Fibroblast of villous mesenchyme (primary cell): ENCODE results near the gene SAFB. TPM values are rescaled to one million over a fixed set of nuclear protein-coding genes. Genes with fewer than 3 reads are reported as not detected.

Experiments used
- DNase-seq: peaks from one replicate; pipeline ENCODE4 v3.0.0-alpha.2; 2010; ENCODE audit warnings: low read depth
- H3K4me3 ChIP-seq: 2 replicates; pipeline ENCODE4 v1.5.1; 2011; ENCODE audit warnings: low read depth, mild to moderate bottlenecking, low read length
- total RNA-seq: library from RNA; depleted of rRNA; stranded (reverse); fragments of >200 nt; gene quantifications from 2 replicates; pipeline ENCODE4 v1.2.3, GENCODE V29; 2012
- TF ChIP-seq, protein P1 (sequence below): IDR thresholded peaks from 2 replicates; pipeline ENCODE4 v1.5.1; 2012; ENCODE audit warnings: low read depth, mild to moderate bottlenecking, low read length; ENCODE audit not compliant: insufficient read depth

SAFB gene
- total RNA-seq, result 37.4 and 40.6 TPM in 2 replicates

DNA sequence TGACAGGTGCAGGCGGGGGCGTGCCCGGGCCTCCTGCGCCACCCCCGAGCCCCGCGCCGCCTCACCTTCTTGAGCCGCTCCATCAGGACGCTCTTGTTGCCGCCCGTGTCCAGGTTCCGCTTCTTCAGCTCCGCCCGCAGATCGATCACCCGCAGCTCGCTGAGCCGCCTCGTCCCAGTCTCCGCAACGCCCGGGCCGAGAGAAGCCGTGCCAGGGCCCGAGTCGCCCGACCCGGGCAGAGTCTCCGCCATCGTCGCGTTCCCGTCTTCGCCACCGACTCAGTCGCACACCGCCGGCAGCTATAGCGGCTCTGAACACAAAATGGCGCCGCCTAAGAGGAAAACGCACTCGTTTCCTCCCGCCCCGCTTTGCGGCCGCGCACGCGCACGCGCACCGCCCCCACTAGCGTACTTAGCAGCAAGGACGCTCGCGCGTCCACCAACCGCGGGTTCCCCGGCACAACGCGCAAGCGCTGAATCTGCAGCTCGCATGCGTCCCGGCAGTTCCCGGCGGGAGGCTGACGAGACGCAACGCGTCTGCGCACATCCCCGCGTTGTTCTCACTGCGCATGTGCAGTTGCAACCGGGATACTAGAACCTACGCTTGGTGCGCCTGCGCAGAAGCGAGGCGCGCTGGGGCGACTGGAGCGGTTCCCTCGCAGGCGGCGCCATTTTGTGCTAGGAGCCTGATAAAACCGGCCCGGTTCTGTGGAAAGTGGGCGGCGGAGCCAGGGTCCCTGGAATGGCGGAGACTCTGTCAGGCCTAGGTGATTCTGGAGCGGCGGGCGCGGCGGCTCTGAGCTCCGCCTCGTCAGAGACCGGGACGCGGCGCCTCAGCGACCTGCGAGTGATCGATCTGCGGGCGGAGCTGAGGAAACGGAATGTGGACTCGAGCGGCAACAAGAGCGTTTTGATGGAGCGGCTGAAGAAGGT, at the start of gene SAFB, which contains the start of gene SAFB2:
SAFB (plus strand) TSS at position 619 of the 932 bp plus-strand sequence; CDS start at position 742, 123 bp downstream.
SAFB2 (minus strand) TSS at position 312 of the 932 bp plus-strand sequence; CDS start at position 251, 61 bp downstream.
- TF ChIP-seq, protein P1, sequence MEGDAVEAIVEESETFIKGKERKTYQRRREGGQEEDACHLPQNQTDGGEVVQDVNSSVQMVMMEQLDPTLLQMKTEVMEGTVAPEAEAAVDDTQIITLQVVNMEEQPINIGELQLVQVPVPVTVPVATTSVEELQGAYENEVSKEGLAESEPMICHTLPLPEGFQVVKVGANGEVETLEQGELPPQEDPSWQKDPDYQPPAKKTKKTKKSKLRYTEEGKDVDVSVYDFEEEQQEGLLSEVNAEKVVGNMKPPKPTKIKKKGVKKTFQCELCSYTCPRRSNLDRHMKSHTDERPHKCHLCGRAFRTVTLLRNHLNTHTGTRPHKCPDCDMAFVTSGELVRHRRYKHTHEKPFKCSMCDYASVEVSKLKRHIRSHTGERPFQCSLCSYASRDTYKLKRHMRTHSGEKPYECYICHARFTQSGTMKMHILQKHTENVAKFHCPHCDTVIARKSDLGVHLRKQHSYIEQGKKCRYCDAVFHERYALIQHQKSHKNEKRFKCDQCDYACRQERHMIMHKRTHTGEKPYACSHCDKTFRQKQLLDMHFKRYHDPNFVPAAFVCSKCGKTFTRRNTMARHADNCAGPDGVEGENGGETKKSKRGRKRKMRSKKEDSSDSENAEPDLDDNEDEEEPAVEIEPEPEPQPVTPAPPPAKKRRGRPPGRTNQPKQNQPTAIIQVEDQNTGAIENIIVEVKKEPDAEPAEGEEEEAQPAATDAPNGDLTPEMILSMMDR, result no peak
- peak within 1 kb of the TSS; percentile 94 for H3K4me3 ChIP-seq
- DNase-seq, result peak; percentile 100

GRCh38 chr19:5575590-5575989, 47.3 kb upstream of the SAFB start:
- TF ChIP-seq, protein P1, result no peak
- H3K4me3 ChIP-seq, result no peak overlapping the region
- no peak for DNase-seq

- H3K4me3 ChIP-seq, result no peak overlapping the region
- peak; percentile 47 for DNase-seq
- TF ChIP-seq, protein P1, result peak; percentile 92
Observed at GRCh38 chr19:5578097-5578846, 44.6 kb upstream of the SAFB start.

DNA sequence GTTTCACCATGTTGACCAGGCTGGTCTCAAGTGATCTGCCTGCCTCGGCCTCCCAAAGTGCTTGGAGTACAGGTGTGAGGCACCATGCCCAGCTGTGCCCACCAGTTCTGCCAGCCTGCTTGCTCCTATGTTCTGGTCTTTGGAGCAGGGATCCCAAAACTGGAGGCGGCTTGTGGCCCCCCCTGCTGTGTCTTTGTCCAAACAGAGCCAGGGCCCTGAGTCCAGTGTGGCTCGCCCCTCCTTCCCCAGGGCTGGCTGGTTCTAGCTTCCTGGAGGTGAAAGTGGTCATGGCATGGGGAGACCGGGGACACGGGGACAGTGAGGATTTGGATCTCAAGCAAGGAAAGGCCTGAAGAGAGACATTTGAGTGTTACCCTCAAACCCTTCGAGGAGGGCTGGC, 43.6 kb upstream of the SAFB start:
- TF ChIP-seq, protein P1, result no peak
- DNase-seq, result no peak
- H3K4me3 ChIP-seq, result no peak overlapping the region

- no peak overlapping the region for H3K4me3 ChIP-seq
- no peak for DNase-seq
- TF ChIP-seq, protein P1, result no peak
Observed at GRCh38 chr19:5579697-5580096, 43.2 kb upstream of the SAFB start.

DNA sequence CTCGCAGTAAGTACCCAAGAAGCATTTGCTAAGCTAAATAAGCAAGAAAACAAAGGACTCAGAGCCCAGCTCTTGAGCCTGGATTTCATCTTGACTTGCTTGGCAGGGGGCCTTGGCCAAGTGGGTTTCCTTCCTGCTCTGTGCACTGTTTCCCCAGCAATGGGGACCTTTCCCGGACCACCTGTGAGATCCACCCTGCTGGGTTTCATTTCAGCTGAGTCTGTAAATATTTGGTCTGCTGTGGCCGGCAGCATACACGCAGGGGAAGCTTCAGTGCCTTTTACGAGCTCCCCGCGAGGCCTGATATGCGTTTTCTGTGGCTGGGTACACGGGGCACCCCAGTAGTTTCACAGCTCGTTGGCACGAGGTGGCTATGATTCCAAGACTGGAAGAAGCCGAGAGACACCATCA, 42.7 kb upstream of the SAFB start:
- TF ChIP-seq, protein P1, result no peak
- no peak overlapping the region for H3K4me3 ChIP-seq
- DNase-seq, result peak; percentile 8
